Stimulated activated CD4-positive, alpha-beta T cell treated with anti-CD3 and anti-CD28 coated beads, Interleukin-12 subunit alpha, Interleukin-12 subunit beta, amount 100 ng/mL, for 4 hours (primary cell): ENCODE results near the gene RTEL1.
A peak's percentile ranks its signal among the peaks of the same experiment; 100 is the strongest.

Experiments
- DNase-seq: peaks from one replicate; pipeline ENCODE4 v3.0.0-alpha.2; 2020

RTEL1 gene

DNA sequence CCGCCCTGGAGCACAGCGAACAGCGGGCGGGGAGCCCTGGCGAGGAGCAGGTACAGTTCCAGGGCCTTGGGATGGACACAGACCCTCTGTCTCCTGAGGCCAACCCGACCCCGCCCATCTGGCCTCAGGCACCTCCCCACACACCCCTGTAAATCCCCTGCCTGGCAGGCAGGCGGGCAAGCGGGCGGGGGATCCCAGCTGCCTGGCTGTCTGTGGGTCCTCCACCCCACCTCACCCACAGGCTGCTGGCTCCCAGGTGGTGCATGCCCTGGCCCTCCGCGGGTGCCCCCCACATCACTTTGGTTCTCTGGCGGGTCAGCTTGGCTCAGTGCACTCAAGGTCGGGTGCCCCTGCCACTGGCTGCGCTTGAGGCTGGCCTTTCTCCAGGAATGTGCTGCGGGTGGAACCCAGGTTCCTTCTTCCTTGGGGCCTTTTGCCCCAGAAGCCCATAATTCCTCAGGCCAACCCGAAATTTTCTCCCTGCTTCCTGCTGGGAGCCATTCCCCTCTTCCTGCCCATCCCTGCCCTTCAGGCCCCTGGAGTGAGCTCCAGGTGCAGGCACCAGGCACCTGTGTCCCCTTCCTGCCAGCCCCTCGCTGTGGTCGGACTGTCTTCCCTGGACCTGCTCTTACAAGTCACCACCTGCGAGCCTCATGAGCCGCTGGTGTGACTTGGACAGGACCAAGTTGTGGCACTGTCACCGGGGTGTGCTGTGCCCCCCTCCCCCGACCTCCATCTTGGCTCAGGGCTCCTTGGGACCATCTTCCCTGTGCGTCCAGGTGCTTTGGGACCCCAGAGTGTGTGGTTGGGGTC, 33.0 kb downstream of the RTEL1 start:
- no peak for DNase-seq

DNA sequence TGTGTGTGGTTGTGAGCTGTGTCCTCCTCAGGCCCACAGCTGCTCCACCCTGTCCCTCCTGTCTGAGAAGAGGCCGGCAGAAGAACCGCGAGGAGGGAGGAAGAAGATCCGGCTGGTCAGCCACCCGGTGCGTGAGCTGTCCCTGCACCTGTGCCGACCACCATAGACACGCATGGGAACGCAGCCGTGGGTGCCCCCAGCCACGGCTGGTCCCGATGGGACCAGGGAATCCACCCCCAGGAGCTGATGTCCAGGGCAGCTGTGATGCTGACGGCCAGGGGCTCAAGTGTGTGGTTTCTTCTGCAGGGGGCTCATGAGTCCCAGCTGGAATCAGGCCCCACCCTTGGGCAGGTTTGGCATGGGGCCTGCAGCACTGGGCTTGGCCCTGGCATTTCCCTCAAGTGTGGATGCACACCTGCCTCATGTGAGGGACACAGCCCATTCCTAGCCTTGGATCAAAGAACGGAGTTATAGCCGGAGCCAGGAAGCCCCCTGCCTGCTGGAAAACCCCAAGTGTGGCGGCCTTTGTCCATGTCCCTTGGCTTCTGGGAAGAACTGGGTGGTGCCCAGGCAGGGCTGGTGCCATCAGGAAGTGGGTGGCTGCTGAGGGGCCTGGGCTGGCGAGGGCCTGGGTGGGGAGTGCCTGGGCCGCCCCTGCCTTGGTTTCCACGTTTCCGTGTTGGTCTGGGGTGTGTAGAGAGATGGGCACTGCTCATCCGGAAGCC, 33.8 kb downstream of the RTEL1 start:
- no peak for DNase-seq

DNA sequence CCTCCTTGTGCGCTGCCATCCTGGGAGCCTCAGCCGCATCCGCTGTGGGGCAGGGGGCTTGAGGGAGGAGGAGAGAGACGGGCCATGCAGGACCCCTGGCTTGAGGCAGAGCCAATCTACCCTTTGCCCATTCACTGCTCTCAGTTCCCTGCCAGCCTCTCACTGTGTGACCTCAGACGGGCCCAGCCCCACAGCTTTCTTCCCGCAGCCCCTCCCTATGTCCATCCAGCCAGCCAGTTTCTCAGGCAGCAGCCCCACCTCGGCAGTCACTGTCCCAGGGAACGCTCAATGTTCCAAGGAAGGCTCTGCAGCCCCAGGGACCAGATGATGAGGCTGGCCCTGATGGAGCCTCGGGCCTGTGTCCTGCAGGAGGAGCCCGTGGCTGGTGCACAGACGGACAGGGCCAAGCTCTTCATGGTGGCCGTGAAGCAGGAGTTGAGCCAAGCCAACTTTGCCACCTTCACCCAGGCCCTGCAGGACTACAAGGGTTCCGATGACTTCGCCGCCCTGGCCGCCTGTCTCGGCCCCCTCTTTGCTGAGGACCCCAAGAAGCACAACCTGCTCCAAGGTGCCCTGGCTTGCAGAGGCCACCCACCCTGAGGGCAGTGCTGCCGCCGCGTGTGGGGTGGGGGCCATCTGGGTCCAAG, 34.4 kb downstream of the RTEL1 start:
- DNase-seq = no peak

DNA sequence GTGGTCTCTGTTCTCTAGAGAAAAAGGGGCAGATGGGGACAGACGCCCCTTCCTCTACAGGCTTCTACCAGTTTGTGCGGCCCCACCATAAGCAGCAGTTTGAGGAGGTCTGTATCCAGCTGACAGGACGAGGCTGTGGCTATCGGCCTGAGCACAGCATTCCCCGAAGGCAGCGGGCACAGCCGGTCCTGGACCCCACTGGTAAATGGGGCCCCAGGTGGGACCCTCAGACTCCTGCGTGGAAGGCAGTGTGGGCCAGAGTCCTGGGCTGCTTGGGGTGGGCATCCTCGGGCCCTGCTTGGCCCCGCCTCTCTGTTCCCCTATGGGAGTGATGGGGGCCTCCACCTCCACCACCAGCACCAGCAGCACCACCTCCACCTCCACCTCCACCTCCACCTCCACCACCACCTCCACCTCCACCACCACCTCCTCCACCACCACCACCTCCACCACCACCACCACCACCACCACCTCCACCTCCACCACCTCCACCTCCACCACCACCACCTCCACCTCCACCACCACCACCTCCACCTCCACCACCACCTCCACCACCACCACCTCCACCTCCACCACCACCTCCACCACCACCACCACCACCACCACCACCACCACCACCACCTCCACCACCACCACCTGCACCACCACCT, 35.1 kb downstream of the RTEL1 start:
- DNase-seq = no peak

DNA sequence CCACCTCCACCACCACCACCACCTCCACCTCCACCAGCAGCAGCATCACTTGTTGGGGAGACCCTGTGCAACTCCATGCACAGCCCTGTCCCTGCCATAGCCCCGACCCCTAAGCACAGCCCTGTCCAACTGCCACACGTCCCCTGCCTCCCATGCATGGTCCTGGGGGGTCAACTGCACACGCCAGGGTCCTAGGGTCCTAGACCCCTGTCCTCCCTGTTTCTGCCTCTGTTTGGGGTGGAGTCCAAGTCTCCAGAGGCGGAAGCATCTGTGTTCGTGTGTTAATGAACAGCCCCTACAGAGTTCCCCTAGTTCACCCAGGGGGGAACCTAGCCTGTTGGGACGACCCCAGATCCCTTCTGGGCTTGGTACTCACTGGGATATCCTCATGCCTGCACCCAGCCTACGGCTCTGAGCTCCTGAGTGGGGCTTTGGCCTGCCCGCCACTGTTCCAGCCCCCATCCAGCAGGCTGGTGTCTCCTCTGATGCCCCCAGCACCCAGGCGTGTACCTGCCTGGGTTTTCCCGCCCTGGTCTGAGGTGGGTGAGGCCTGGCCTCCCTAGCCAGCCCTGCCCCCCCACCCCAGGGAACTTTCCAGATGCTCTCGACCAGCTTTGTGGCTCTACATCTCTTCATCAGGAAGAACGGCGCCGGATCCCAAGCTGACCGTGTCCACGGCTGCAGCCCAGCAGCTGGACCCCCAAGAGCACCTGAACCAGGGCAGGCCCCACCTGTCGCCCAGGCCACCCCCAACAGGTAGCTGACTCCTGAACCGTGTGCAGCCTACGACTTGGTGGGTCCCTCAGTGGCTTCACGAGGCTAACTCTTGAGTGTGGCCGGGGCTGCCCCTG, 35.8 kb downstream of the RTEL1 start:
- DNase-seq = no peak

DNA sequence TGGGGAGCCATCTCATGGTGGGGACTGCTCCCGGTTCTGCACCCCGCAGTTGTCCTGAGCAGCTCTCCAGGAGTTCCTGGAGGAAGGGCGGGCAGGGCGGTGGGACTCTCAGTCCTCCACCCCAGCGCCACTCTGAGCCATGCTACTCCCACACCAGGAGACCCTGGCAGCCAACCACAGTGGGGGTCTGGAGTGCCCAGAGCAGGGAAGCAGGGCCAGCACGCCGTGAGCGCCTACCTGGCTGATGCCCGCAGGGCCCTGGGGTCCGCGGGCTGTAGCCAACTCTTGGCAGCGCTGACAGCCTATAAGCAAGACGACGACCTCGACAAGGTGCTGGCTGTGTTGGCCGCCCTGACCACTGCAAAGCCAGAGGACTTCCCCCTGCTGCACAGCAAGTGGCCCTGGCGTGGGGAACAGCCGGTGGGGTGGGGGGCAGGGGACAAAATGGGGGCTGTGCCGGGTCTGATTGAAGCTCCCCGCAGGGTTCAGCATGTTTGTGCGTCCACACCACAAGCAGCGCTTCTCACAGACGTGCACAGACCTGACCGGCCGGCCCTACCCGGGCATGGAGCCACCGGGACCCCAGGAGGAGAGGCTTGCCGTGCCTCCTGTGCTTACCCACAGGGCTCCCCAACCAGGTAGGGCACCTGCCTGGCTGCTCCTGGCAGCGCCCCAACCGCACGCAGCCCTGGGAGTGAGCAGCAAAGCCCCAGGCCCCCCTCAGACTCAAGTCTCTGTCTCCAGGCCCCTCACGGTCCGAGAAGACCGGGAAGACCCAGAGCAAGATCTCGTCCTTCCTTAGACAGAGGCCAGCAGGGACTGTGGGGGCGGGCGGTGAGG, 36.7 kb downstream of the RTEL1 start:
- DNase-seq = no peak

DNA sequence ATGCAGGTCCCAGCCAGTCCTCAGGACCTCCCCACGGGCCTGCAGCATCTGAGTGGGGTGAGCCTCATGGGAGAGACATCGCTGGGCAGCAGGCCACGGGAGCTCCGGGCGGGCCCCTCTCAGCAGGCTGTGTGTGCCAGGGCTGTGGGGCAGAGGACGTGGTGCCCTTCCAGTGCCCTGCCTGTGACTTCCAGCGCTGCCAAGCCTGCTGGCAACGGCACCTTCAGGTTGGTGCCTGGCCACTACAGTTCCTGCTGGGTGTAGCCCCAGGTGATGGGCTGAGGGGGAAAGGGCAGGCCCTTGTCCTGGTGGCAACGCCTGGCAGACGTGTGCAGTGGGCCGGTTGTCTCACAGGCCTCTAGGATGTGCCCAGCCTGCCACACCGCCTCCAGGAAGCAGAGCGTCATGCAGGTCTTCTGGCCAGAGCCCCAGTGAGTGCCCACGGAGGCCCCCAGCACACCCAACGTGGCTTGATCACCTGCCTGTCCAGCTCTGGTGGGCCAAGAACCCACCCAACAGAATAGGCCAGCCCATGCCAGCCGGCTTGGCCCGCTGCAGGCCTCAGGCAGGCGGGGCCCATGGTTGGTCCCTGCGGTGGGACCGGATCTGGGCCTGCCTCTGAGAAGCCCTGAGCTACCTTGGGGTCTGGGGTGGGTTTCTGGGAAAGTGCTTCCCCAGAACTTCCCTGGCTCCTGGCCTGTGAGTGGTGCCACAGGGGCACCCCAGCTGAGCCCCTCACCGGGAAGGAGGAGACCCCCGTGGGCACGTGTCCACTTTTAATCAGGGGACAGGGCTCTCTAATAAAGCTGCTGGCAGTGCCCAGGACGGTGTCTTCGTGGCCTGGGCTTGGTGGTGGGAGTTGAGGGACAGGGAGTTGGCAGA, 37.6 kb downstream of the RTEL1 start:
- no peak for DNase-seq

DNA sequence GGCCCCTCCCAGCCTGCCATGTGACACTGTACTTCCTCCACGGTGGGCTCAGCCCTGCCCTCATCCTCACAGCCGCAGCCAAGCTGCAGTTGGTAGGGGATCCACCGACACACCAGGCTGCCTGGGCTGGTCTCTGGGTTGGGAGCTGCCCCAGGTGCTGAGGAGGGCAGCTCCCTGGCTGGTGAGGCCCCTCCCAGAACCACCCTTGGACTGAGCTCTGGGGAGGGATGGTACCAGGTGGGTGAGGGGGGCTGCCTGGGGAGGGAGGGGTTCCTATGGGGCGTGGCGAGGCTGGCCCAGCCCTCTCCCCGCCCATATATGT, 38.2 kb downstream of the RTEL1 start:
- DNase-seq = no peak

DNA sequence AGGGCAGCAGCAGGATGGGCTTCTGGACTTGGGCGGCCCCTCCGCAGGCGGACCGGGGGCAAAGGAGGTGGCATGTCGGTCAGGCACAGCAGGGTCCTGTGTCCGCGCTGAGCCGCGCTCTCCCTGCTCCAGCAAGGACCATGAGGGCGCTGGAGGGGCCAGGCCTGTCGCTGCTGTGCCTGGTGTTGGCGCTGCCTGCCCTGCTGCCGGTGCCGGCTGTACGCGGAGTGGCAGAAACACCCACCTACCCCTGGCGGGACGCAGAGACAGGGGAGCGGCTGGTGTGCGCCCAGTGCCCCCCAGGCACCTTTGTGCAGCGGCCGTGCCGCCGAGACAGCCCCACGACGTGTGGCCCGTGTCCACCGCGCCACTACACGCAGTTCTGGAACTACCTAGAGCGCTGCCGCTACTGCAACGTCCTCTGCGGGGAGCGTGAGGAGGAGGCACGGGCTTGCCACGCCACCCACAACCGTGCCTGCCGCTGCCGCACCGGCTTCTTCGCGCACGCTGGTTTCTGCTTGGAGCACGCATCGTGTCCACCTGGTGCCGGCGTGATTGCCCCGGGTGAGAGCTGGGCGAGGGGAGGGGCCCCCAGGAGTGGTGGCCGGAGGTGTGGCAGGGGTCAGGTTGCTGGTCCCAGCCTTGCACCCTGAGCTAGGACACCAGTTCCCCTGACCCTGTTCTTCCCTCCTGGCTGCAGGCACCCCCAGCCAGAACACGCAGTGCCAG, 38.7 kb downstream of the RTEL1 start, which contains the start of gene TNFRSF6B:
TSS of gene TNFRSF6B (plus strand) at position 25 of the 729 bp plus-strand sequence. CDS start at position 141, 116 bp downstream.
- no peak for DNase-seq

DNA sequence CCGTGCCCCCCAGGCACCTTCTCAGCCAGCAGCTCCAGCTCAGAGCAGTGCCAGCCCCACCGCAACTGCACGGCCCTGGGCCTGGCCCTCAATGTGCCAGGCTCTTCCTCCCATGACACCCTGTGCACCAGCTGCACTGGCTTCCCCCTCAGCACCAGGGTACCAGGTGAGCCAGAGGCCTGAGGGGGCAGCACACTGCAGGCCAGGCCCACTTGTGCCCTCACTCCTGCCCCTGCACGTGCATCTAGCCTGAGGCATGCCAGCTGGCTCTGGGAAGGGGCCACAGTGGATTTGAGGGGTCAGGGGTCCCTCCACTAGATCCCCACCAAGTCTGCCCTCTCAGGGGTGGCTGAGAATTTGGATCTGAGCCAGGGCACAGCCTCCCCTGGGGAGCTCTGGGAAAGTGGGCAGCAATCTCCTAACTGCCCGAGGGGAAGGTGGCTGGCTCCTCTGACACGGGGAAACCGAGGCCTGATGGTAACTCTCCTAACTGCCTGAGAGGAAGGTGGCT, 39.3 kb downstream of the RTEL1 start:
- no peak for DNase-seq

DNA sequence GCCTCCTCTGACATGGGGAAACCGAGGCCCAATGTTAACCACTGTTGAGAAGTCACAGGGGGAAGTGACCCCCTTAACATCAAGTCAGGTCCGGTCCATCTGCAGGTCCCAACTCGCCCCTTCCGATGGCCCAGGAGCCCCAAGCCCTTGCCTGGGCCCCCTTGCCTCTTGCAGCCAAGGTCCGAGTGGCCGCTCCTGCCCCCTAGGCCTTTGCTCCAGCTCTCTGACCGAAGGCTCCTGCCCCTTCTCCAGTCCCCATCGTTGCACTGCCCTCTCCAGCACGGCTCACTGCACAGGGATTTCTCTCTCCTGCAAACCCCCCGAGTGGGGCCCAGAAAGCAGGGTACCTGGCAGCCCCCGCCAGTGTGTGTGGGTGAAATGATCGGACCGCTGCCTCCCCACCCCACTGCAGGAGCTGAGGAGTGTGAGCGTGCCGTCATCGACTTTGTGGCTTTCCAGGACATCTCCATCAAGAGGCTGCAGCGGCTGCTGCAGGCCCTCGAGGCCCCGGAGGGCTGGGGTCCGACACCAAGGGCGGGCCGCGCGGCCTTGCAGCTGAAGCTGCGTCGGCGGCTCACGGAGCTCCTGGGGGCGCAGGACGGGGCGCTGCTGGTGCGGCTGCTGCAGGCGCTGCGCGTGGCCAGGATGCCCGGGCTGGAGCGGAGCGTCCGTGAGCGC, 39.9 kb downstream of the RTEL1 start:
- no peak for DNase-seq

DNA sequence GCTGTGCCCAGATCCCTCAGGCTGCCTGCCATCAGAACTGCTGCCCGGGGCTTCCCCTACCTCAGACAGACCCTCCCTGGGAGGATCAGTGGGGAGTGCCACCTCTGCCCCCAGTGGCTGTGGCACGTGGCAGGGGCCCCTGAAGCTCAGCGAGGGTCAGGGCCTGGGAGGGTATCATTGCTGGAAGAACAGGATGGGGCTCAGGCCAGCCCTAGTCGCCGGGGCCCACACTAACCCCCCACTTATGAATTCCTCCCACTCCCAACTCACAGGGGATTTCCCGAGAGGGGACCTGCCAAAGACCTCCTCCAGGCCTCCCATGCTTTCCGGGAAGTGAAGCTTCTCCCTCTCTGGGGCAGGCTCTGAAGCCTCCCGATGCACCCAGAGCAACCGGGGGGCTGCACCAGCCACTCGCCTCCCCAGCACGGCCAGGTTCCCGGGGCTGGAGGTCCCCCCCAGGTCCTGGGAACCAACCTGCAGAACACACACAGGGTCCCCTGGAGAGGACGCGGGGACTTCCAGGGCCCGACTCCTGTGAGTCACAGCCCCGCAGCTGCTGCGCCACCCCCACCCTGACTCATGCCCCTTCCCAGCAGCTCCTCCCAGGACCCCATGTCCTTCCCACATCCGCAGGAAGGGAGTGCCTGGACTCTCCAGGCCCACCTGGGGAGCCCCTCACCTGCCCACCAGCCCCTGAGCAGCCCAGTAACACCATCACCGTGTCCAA, 40.8 kb downstream of the RTEL1 start:
- DNase-seq = peak; percentile 58

DNA sequence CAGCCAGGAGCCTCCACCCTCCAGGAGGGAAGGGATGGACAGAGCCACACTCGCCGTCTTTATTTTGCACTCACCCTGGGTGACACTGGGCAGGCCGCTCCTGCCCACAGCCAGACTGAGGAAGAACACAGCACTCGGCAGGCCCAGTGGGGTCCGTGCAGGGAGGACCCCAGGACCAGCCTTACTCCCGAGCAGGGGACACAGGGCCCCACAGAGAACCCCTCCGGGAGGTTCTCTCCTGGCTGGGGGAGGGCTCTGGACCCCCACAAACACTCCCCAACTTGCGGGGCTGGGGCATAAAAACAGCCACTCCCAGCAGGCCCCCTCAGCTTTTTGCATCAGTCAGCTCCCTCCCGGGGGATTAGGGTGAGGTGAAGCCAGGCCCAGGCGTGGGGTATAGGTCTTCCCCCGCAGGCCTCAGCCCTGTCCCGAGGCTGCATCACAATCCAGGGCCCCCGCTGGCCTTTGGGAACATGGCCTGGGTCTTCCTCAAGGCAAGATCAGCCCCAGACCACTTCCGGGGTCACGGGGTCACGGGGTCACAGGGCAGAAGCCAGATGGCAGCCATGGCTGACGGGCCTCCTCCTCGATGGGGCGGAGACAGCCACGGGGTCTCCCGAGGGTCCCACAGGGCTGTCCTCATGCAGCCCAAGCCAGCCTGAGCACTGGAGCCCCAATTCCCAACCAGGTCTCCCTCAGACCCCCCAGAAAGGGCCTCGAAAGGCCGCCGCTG, 41.5 kb downstream of the RTEL1 start:
- no peak for DNase-seq

DNA sequence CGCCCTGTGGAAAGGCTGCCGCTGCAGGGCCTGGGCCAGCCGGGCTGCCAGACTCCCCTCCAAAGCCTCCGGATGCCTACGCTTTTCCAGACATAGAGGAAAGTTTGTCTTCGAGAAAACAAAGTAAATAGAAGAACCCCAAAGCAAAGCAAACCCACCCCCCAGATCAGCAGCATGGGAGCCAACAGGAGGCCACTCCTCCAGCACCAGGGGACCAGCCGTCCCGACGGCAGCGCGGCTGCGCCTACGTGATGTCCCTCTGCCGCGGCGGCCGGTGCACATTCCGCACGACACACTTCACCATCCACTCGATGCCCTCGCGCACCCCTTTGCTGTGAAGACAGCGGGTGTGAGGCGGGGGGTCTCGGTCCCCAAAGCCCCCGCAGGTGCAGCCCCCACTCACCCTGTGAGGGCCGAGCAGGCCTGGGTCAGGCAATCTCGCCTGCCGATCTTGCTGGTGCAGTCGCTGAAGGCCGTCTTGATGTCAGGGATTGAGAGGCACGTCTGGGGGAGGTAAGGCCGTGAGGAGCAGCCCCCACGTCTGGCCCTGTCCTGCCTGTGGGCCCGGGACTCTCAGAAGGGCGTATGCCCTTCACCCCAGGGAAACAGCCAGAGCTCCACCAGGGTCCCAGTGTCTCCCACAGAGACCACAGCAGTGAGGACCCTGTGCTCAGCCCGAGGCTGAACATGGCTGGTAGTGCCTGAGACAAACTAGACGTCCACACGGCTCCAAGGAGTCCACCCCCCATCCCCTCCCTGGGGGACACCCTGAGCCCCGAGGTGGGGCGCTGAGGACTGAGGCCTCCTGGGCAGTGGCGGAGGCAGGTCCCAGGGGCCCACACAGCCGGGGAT, 42.3 kb downstream of the RTEL1 start:
- DNase-seq = no peak

DNA sequence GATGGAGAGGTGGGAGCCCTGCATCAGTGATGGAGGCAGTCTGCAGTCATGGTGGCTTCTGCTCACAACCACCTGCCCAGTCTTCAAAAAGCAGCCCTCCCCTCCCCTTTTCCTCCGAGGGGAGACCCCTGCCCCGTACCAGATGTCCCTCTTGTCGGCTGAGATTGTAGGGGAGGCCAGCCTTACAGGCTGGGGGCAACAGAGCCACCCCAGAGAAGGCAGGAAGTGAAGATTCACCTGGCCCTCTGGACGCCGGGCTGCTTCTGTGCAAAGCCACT, 42.9 kb downstream of the RTEL1 start:
- no peak for DNase-seq

DNA sequence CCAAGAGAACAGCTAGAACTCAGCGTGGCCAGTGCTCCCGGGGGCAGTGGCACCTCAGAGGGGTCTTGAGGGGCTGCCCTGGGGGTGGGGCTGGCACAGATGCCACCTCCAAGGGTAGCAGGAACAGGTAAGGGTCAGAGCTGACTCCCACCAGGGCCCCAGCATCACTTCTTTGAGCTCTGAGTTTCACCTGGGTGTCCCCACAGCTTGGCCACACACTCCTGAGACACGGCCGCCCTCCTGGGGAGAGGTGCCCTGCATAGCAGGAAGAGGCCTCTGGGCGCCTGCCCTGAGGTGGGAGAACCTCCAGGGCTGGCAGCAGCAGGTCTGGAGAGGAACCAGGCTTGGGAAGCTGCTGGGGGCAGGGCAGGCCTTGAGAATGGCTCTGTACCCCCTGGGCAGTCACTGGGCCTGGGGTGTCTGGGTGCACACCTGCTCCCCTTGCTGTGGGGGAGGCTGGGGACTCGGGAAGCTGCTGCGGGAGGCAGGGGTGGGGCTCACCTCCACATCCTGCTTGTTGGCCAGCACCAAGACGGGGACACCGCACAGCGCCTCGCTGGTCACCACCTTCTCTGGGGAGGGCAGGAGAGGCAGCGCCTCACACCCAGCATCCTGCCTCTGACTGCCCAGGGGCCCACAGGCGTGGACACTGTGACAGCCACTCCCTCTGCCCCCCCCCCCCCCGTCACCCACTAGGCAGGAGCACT, 43.4 kb downstream of the RTEL1 start:
- DNase-seq = no peak
